ENCODE measurements around the gene GTF2A2.

The GTF2A2 gene

DNA sequence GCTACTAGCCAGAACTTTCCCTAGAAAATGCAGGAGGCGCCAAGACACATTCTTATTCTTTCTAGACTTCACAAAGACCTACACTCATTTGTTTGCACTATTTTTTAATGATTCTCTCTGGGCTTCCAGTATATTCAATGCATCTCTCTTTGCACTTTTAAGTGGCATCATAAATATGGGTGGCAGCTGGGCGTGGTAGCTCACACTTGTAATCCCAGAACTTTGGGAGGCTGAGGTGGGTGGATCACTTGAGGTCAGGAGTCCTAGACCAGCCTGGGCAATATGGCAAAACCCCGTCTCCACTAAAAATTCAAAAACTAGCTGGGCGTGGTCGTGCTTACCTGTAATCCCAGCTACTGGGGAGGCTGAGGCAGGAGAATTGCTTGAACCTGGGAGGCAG, 51.3 kb downstream of the GTF2A2 start:
- DNase-seq (ENCODE audit: low spot score): no peak

DNA sequence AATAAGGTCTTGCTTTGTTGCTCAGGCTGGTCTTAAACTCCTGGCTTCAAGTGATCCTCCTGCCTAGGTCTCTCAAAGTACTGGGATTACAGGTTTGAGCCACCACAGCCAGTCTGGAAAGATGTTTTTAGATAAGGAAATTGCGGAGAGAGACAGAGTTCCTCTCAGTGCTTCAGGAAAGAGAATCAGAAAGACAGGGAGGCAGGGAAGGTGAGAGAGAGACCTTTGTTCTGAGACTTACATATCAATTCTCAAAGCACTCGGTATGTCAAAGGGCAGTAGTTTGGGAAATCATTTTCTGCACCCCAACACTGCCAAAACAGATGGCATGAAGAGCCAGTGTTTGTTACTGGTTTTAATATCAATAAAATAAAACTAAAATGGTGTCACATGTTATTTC, 58.9 kb downstream of the GTF2A2 start:
- DNase-seq (ENCODE audit: low spot score): no peak

DNA sequence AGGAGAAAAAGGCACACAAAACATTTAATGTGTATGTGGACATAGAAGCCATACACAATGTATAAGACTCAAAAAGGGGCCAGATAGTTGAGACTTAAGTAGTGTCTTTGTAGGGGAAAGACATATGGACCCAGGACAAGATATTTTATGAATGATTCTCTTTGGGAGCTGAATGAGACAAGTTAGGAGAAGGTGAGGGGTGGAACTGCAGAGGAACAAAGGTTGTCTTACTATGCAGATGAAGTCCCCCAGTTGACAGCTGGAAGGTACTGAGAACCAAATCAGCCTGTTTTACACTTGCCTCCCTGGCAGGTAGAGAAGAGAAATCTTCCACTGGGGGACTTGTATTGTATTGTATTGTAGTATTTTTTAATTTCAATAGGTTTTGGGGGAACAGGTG, 60.7 kb downstream of the GTF2A2 start:
- DNase-seq (ENCODE audit: low spot score): no peak

DNA sequence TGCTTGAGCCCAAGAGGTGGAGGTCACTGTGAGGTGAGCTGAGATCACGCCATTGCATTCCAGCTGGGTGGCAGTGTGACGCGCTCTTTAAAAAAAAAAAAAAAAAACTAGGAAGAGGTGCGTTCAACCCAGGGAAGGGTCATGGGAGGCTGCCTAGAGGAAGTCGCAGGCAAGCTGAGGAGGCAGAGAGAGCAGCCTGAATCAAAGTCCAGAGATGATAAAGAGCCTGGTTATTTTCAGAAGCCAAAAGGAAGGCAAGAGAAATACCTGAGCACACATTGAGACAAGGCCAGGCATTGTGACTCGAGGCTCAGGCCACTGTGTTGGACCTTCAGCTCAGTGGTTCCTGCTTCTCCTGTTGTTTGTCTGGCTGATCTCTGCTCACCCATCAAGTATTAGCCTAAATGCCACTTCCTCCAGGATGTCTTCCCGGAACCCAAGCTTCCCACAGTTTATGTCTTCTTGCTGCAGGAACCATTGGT, 61.8 kb downstream of the GTF2A2 start:
- peak; percentile 17 for DNase-seq (ENCODE audit: low spot score)

DNA sequence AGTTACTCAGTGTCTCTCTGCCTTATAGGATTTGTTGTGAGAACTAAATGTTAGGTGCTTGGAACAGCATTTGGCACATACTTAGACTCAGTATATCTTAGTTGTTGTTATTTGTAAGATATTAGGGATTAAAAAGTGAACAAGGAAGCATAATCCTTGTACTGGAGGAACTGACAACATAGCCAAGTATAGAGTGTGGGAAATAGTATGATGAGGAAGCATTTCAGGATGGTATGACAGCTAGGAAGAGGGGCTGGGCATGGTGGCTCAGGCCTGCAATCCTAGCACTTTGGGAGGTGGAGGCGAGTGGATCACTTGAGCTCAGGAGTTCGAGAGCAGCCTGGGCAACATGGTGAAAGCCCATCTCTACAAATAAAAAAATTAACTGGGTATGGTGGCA, 62.3 kb downstream of the GTF2A2 start:
- DNase-seq (ENCODE audit: low spot score): no peak

GRCh38 chr15:59594493-59594942, 62.8 kb downstream of the GTF2A2 start:
- DNase-seq (ENCODE audit: low spot score): peak; percentile 49

DNA sequence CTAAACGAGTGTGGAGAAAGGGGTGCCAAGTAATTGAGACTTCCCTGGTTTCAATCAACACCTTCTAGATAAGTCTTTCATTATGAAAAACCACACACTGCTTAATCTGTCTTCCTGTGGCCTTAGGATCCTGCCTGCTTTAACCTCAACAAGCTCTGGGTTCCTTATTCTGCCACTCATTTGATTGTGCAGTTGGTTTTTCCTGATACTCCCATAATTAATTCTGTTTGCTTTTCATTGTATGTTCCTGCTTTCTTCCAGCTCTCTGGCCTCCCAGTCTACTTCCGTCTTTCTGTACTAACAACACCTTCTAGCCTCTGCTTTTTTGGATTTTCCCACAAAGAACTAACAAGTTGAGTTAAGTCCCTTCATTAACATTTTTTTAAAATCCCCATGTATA, 66.0 kb downstream of the GTF2A2 start:
- DNase-seq (ENCODE audit: low spot score): no peak

- DNase-seq (ENCODE audit: low spot score): no peak
Observed at GRCh38 chr15:59590027-59590426, 67.3 kb downstream of the GTF2A2 start.

Data from HuH-7 (cell line).